ENCODE data around the gene CHST6. TPM values are rescaled to one million over a fixed set of nuclear protein-coding genes. Genes with fewer than 3 reads are reported as not detected.

CHST6 gene
- total RNA-seq, 1 donor from 2014 or later, result 0.09 TPM

- intact Hi-C loops (cut with DNase I), result loop anchor here (10.0 kb wide), 1 partner anchor 288 kb away; no protein-coding TSS in a partner anchor
- Histone ChIP-seq H3K27ac (no peak overlapping the region), H3K4me1 (no peaks in the 10 kb centered on the region), H3K9me3 (no peaks in the 10 kb centered on the region), H3K27me3 (peaks cover 6% of the 10 kb centered on the region), H3K4me3 (no peak overlapping the region), H3K36me3 (no peaks in the 10 kb centered on the region)
- DNase-seq (no peak), ATAC-seq (no peak)
- TF ChIP-seq CTCF (IDR thresholded peaks at IDR 0.05), result no peak
Measured at GRCh38 chr16:75476817-75477216, 18.4 kb downstream of the CHST6 start.

- intact Hi-C loops (cut with DNase I), result loop anchor here (10.0 kb wide), 1 partner anchor 289 kb away; no protein-coding TSS in a partner anchor
- DNase-seq, result no peak
Measured at GRCh38 chr16:75475420-75475847, 19.8 kb downstream of the CHST6 start.

GRCh38 chr16:75472908-75473877 lies 22.0 kb downstream of the CHST6 start:
- Histone ChIP-seq H3K27ac (no peak overlapping the region), H3K9me3 (no peaks in the 10 kb centered on the region), H3K4me3 (no peak overlapping the region), H3K27me3 (no peaks in the 10 kb centered on the region), H3K36me3 (no peaks in the 10 kb centered on the region), H3K4me1 (no peaks in the 10 kb centered on the region)
- TF ChIP-seq CTCF (IDR thresholded peaks at IDR 0.05), result no peak
- ATAC-seq (no peak), DNase-seq (no peak)
- intact Hi-C loops (cut with DNase I), result loop anchor here (10.0 kb wide), 1 partner anchor 292 kb away; no protein-coding TSS in a partner anchor

More at GRCh38 chr16:75475420-75475847, 19.8 kb downstream of the CHST6 start:
- H3K4me1 ChIP-seq, result no peaks in the 10 kb centered on the region
- peaks cover 3% of the 10 kb centered on the region for H3K27me3 ChIP-seq
- H3K27ac ChIP-seq, result no peak overlapping the region
- H3K9me3 ChIP-seq, result no peaks in the 10 kb centered on the region
- no peak for ATAC-seq
- no peak for TF ChIP-seq CTCF (IDR thresholded peaks at IDR 0.05)
- no peak overlapping the region for H3K4me3 ChIP-seq
- H3K36me3 ChIP-seq, result no peaks in the 10 kb centered on the region

GRCh38 chr16:75471723-75472633 lies 23.3 kb downstream of the CHST6 start:
- DNase-seq (peak; percentile 55), ATAC-seq (peak; percentile 96)
- TF ChIP-seq CTCF (IDR thresholded peaks at IDR 0.05), result peak; percentile 77
- no peak overlapping the region for H3K27ac ChIP-seq
- no peaks in the 10 kb centered on the region for H3K27me3 ChIP-seq
- no peaks in the 10 kb centered on the region for H3K4me1 ChIP-seq
- no peaks in the 10 kb centered on the region for H3K36me3 ChIP-seq
- no peak overlapping the region for H3K4me3 ChIP-seq
- H3K9me3 ChIP-seq, result no peaks in the 10 kb centered on the region
- intact Hi-C loops (cut with DNase I), result loop anchor here (10.0 kb wide), 1 partner anchor 293 kb away; no protein-coding TSS in a partner anchor

- Histone ChIP-seq H3K4me3 (no peak overlapping the region), H3K27ac (no peak overlapping the region), H3K27me3 (no peaks in the 10 kb centered on the region), H3K4me1 (peaks cover 11% of the 10 kb centered on the region), H3K36me3 (no peaks in the 10 kb centered on the region), H3K9me3 (no peaks in the 10 kb centered on the region)
- TF ChIP-seq CTCF (IDR thresholded peaks at IDR 0.05), result no peak
- no peak for ATAC-seq
- intact Hi-C loops (cut with DNase I), result no loop called here
- DNase-seq, result no peak
Measured at GRCh38 chr16:75466760-75467159, 28.5 kb downstream of the CHST6 start.

Data from upper lobe of right lung (tissue), 1 donor.